Heart right ventricle (tissue), 16 donors: ENCODE data around the gene C17orf107. TPM values are rescaled to one million over a fixed set of nuclear protein-coding genes. Genes with fewer than 3 reads are reported as not detected.

ENCODE experiments used
- ATAC-seq, 8 donors: fragments of 200-7000 bp; cut with Tn5 transposase; one replicate each; pipeline ENCODE4 v1.9.1; 2020; ENCODE audit warnings: mild to moderate bottlenecking in 8 of 8, moderate library complexity in 8 of 8, moderate number of reproducible peaks in 1 of 8
- DNase-seq, 2 donors: peaks; one replicate each; pipeline ENCODE4 v3.0.0-alpha.2; 2020
- H3K27ac ChIP-seq, 10 donors: fragments of 200-600 bp; sonication (generic) in 2 of 10; one replicate each; pipeline versions ENCODE4 v1.5.0 to v1.8.0; 2020 to 2022; ENCODE audit warnings: mild to moderate bottlenecking in 3 of 10
- H3K27me3 ChIP-seq, 7 donors: fragments of 200-600 bp; one replicate each; pipeline ENCODE4 v1.8.0; 2021 to 2022; ENCODE audit warnings: mild to moderate bottlenecking in 2 of 7
- H3K36me3 ChIP-seq, 9 donors: fragments of 200-600 bp; sonication (generic) in 1 of 9; one replicate each; pipeline versions ENCODE4 v1.5.0 to v1.8.0; 2020 to 2022; ENCODE audit warnings: mild to moderate bottlenecking in 2 of 9
- H3K4me1 ChIP-seq, 9 donors: fragments of 200-600 bp; sonication (generic) in 1 of 9; one replicate each; pipeline versions ENCODE4 v1.5.0 to v1.8.0; 2020 to 2022; ENCODE audit warnings: mild to moderate bottlenecking in 4 of 9
- H3K4me3 ChIP-seq, 10 donors: fragments of 200-600 bp; sonication (generic) in 2 of 10; one replicate each; pipeline versions ENCODE4 v1.5.0 to v1.8.0; 2020 to 2022; ENCODE audit warnings: mild to moderate bottlenecking in 7 of 10, moderate library complexity in 2 of 10
- H3K9me3 ChIP-seq, 11 donors: fragments of 200-600 bp in 10 of 11; sonication (generic) in 2 of 11; one replicate each; pipeline versions ENCODE4 v1.5.0 to v1.8.0; 2013 to 2022; ENCODE audit warnings: mild to moderate bottlenecking in 2 of 11, control low read depth in 1 of 11, moderate library complexity in 1 of 11
- CTCF ChIP-seq, 9 donors: fragments of 200-600 bp; sonication (generic) in 2 of 9; IDR thresholded peaks; one replicate each; pipeline versions ENCODE4 v1.5.0 to v1.8.0; 2021 to 2022; ENCODE audit warnings: antibody characterized with exemption in 9 of 9, mild to moderate bottlenecking in 5 of 9, moderate library complexity in 1 of 9
- WGBS, 2 donors: extraction: QIAGEN DNeasy Blood & Tissue Kit; methylation state at CpG; one replicate each; pipeline ENCODE4 v1.1.7; 2013; ENCODE audit warnings: inconsistent platforms in 1 of 2; 5-methylcytosine and 5-hydroxymethylcytosine counted together
- intact Hi-C, 10 donors: fragments of 100-400 bp; cut with DNase I; formaldehyde crosslinking; loops; one replicate each; pipeline versions ENCODE4 v1.11.1 to v1.14.2; 2022
- polyA plus RNA-seq, 2 donors: library from polyadenylated mRNA; stranded (reverse); fragments of 200-250 nt; gene quantifications; one replicate each; pipeline ENCODE4 v1.2.3, GENCODE V29; 2013
- total RNA-seq, 10 donors: library from RNA; stranded (reverse); fragmentation: NEBNext Ultra II Directional in 3 of 10; extraction: Animal tissue kit (Norgen Biotek cat#: 25700) in 3 of 10; gene quantifications; one replicate each; pipeline versions ENCODE4 v1.2.1 to v1.2.4, GENCODE V29; 2021 to 2023
- donor health status: Arrhythmogenic right ventricular cardiomyopathy.
- donor health status: ischemic (EF 13 %, LVEDD 7.1; RV severe dilation, severe dysfunction).
- donor health status: healthy with polysubstance abuse.
- donor health status: DM: no; HTN: yes; CAD: no.
- donor health status: DM: no; HTN: no; CAD: no.
- donor health status: ischemic (EF 25% LVEDD 6.9; RV normal size, moderate dysfunction).
- donor health status: ischemic (EF 25% LVEDD 5.7; RV mildly dilated, moderate dysfunction).
- donor health status: healthy.
- donor health status: DM: yes; HTN: yes; CAD: no.
- donor health status: Ischemic cardiomyopathy.
- donor health status: ischemic (EF 35%, LVEDD 5.7; RV mildly dilated, moderate dysfunction).
- donor health status: nonischemic (EF 11% LVEDD 7.7; RV severe dilation, severe dysfunction).
- donor health status: DM: yes; HTN: yes; CAD: no.
- donor health status: PGD.
- donor health status: ischemic (EF 29% LVEDD 5.4; RV normal size, mild dysfunction).
- donor health status: nonischemic (EF 23%, LVEDD 6.1; RV moderate dilation, normal function).

Gene C17orf107
- total and polyA plus RNA-seq, 12 donors, result 0.28 to 0.86 (median 0.44) TPM; not detected in 1

- no peak for DNase-seq
- no peaks in the 10 kb centered on the region for H3K9me3 ChIP-seq
- intact Hi-C loops, result no loop called here
- no peak overlapping the region for H3K4me3 ChIP-seq
- no peaks in the 10 kb centered on the region for H3K27me3 ChIP-seq
- no peak for TF ChIP-seq CTCF (IDR thresholded peaks at IDR 0.05)
- ATAC-seq, result no peak
- peaks cover 0 to 17% (median 4%) of the 10 kb centered on the region in 9 donors for H3K4me1 ChIP-seq
- H3K27ac ChIP-seq, result no peak overlapping the region
- peaks cover 0 to 28% (median 0%) of the 10 kb centered on the region in 9 donors for H3K36me3 ChIP-seq
- WGBS, 2 donors, result 82 to 92% methylated on average over 2 of the region's 2 CpGs
Observed at GRCh38 chr17:4870855-4871254, 28.5 kb upstream of the C17orf107 start.

GRCh38 chr17:4872786-4873185, 26.6 kb upstream of the C17orf107 start:
- whole genome bisulfite sequencing, 2 donors, result 50 to 54% methylated on average over 8 of the region's 8 CpGs
- Histone ChIP-seq H3K4me3 (no peak overlapping the region), H3K27me3 (no peaks in the 10 kb centered on the region), H3K9me3 (no peaks in the 10 kb centered on the region), H3K4me1 (peaks cover 0 to 33% (median 7%) of the 10 kb centered on the region in 9 donors), H3K36me3 (peaks cover 0 to 28% (median 0%) of the 10 kb centered on the region in 9 donors), H3K27ac (peak overlapping the region in 2 of 10 donors; percentile 26 to 60)
- intact Hi-C loops, result no loop called here
- peak in 6 of 8 donors; percentile 33 to 70 (median 50) for ATAC-seq
- no peak for TF ChIP-seq CTCF (IDR thresholded peaks at IDR 0.05)
- DNase-seq, result no peak

DNA sequence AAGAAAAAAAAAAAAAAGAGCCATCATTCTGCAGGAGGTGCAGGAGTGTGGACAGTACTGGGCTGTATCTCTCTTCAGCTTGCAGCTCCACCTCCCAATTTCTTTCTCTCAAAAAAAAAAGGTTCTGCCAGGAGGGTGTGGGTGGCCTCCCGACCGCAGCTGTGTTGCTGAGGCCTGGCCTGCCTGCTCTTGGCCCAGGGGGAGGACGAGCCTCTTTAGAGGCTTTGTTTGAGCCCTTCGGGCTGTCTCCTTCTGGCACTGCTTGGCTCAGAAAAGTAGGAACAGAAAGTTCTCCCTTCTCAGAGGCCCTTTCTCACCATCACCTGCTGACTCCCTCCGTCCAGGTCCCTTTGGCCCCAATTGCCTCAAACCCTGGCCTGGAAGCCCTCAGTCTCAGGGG, 22.2 kb upstream of the C17orf107 start:
- DNase-seq, result no peak
- Histone ChIP-seq H3K27me3 (no peaks in the 10 kb centered on the region), H3K4me1 (peaks cover 0 to 36% (median 8%) of the 10 kb centered on the region in 9 donors), H3K4me3 (no peak overlapping the region), H3K9me3 (no peaks in the 10 kb centered on the region), H3K36me3 (peaks cover 0 to 45% (median 0%) of the 10 kb centered on the region in 9 donors), H3K27ac (no peak overlapping the region)
- 73 to 88% methylated on average over 5 of the region's 5 CpGs for WGBS, 2 donors
- no peak for TF ChIP-seq CTCF (IDR thresholded peaks at IDR 0.05)
- peak in 4 of 8 donors; percentile 29 to 47 (median 33) for ATAC-seq
- intact Hi-C loops, result loop anchor here in 1 of 10 donors (5.0 kb wide), 1 partner anchor 70 kb away; the partner anchor contains the start of gene PLD2

GRCh38 chr17:4879601-4880000, 19.7 kb upstream of the C17orf107 start:
- ATAC-seq (peak in 1 of 8 donors; percentile 9), DNase-seq (no peak)
- Histone ChIP-seq H3K9me3 (no peaks in the 10 kb centered on the region), H3K4me1 (peaks cover 0 to 28% (median 0%) of the 10 kb centered on the region in 9 donors), H3K36me3 (peaks cover 0 to 70% (median 5%) of the 10 kb centered on the region in 9 donors), H3K27me3 (no peaks in the 10 kb centered on the region), H3K27ac (peak overlapping the region in 1 of 10 donors; percentile 10), H3K4me3 (no peak overlapping the region)
- WGBS, 2 donors, result 61 to 70% methylated on average over 4 of the region's 4 CpGs
- intact Hi-C loops, result loop anchor here in 1 of 10 donors (5.0 kb wide), 1 partner anchor 72 kb away; the partner anchor contains the start of gene PLD2
- TF ChIP-seq CTCF (IDR thresholded peaks at IDR 0.05), result no peak
